ENCODE measurements around the gene PLEKHN1. TPM values are rescaled to one million over a fixed set of nuclear protein-coding genes. Genes with fewer than 3 reads are reported as not detected.
"Not testable (repeated sequence)": the region's sequence is repeated elsewhere in the genome, so short reads cannot be mapped to it uniquely, and the experiment has no call there.

PLEKHN1 gene
- total RNA-seq, 2 donors from 2014 or later, result 0.59 TPM; not detected in 1

GRCh38 chr1:1004780-1005697 lies 38.8 kb downstream of the PLEKHN1 start:
- no peak for TF ChIP-seq CTCF (IDR thresholded peaks at IDR 0.05)
- H3K27ac ChIP-seq, result peak overlapping the region; percentile 37 to 45
- H3K27me3 ChIP-seq, result no peaks in the 10 kb centered on the region
- H3K36me3 ChIP-seq, result no peaks in the 10 kb centered on the region
- no peak overlapping the region for H3K4me3 ChIP-seq
- H3K4me1 ChIP-seq, result peaks cover 0 to 44% of the 10 kb centered on the region in 2 donors
- H3K9me3 ChIP-seq, result no peaks in the 10 kb centered on the region
- no peak for DNase-seq (ENCODE audit: low spot score)

- H3K27ac ChIP-seq, result peak overlapping the region; percentile 37 to 45
- no peak for TF ChIP-seq CTCF (IDR thresholded peaks at IDR 0.05)
- DNase-seq (ENCODE audit: low spot score), result no peak
- H3K4me1 ChIP-seq, result peaks cover 0 to 38% of the 10 kb centered on the region in 2 donors
- no peaks in the 10 kb centered on the region for H3K36me3 ChIP-seq
- H3K9me3 ChIP-seq, result no peaks in the 10 kb centered on the region
- no peak overlapping the region for H3K4me3 ChIP-seq
- no peaks in the 10 kb centered on the region for H3K27me3 ChIP-seq
These were observed 39.6 kb downstream of the PLEKHN1 start for GRCh38 chr1:1005774-1006304.

GRCh38 chr1:1006305-1007159 lies 40.2 kb downstream of the PLEKHN1 start:
- H3K27me3 ChIP-seq, result no peaks in the 10 kb centered on the region
- no peak overlapping the region for H3K4me3 ChIP-seq
- H3K27ac ChIP-seq, result no peak overlapping the region
- H3K4me1 ChIP-seq, result peaks cover 0 to 31% of the 10 kb centered on the region in 2 donors
- no peak for DNase-seq (ENCODE audit: low spot score)
- H3K9me3 ChIP-seq, result no peaks in the 10 kb centered on the region
- no peaks in the 10 kb centered on the region for H3K36me3 ChIP-seq
- TF ChIP-seq CTCF (IDR thresholded peaks at IDR 0.05), result no peak

GRCh38 chr1:1010131-1010530 lies 43.8 kb downstream of the PLEKHN1 start:
- not testable (repeated sequence) for DNase-seq (ENCODE audit: low spot score)

GRCh38 chr1:1011396-1011949 lies 45.2 kb downstream of the PLEKHN1 start:
- DNase-seq (ENCODE audit: low spot score), result no peak

More at GRCh38 chr1:1010131-1010530, 43.8 kb downstream of the PLEKHN1 start:
- not testable (repeated sequence) for H3K4me3 ChIP-seq, H3K27me3 ChIP-seq, H3K27ac ChIP-seq, H3K36me3 ChIP-seq, H3K9me3 ChIP-seq
- H3K4me1 ChIP-seq, result peaks cover 0 to 24% of the 10 kb centered on the region in 2 donors

GRCh38 chr1:1012736-1013104 lies 46.4 kb downstream of the PLEKHN1 start:
- not testable (repeated sequence) for DNase-seq (ENCODE audit: low spot score)
- H3K4me3 ChIP-seq, result peak overlapping the region; percentile 60 to 68

More at GRCh38 chr1:1011396-1011949, 45.2 kb downstream of the PLEKHN1 start:
- Histone ChIP-seq H3K4me1 (peaks cover 0 to 11% of the 10 kb centered on the region in 2 donors), H3K27ac (no peak overlapping the region), H3K27me3 (no peaks in the 10 kb centered on the region), H3K36me3 (no peaks in the 10 kb centered on the region), H3K4me3 (no peak overlapping the region), H3K9me3 (no peaks in the 10 kb centered on the region)
- no peak for TF ChIP-seq CTCF (IDR thresholded peaks at IDR 0.05)

More at GRCh38 chr1:1012736-1013104, 46.4 kb downstream of the PLEKHN1 start:
- Histone ChIP-seq H3K4me1 (peaks cover 0 to 11% of the 10 kb centered on the region in 2 donors), H3K27ac (peak overlapping the region; percentile 90 to 94)
- H3K27me3 ChIP-seq, H3K9me3 ChIP-seq, H3K36me3 ChIP-seq: not testable (repeated sequence)
